Skeletal muscle tissue (tissue), 4 donors: Measurements from ENCODE around the gene TJP3. TPM values are rescaled to one million over a fixed set of nuclear protein-coding genes. Genes with fewer than 3 reads are reported as not detected.

Source experiments
- H3K27ac ChIP-seq: one replicate; pipeline ENCODE4 v1.7.0; 2013; ENCODE audit warnings: mild to moderate bottlenecking, low read depth, low read length, inconsistent platforms
- H3K27me3 ChIP-seq, 3 donors: one replicate each; pipeline ENCODE4 v1.7.0; 2013; ENCODE audit warnings: low read length in 3 of 3; ENCODE audit not compliant: control insufficient read depth in 3 of 3, insufficient read depth in 3 of 3
- H3K36me3 ChIP-seq, 3 donors: one replicate each; pipeline ENCODE4 v1.7.0; 2013; ENCODE audit warnings: low read length in 3 of 3; ENCODE audit not compliant: control insufficient read depth in 3 of 3, insufficient read depth in 3 of 3
- H3K4me1 ChIP-seq, 3 donors: one replicate each; pipeline ENCODE4 v1.7.0; 2013; ENCODE audit warnings: low read length in 3 of 3, mild to moderate bottlenecking in 3 of 3; ENCODE audit not compliant: control insufficient read depth in 3 of 3, insufficient read depth in 3 of 3
- H3K4me3 ChIP-seq, 3 donors: one replicate each; pipeline ENCODE4 v1.7.0; 2013; ENCODE audit warnings: low read length in 3 of 3
- H3K9ac ChIP-seq, 3 donors: one replicate each; pipeline ENCODE4 v1.7.0; 2013; ENCODE audit warnings: low read length in 3 of 3, mild to moderate bottlenecking in 3 of 3, moderate library complexity in 2 of 3, low read depth in 1 of 3
- H3K9me3 ChIP-seq, 3 donors: one replicate each; pipeline ENCODE4 v1.7.0; 2013; ENCODE audit warnings: low read length in 3 of 3; ENCODE audit not compliant: control insufficient read depth in 3 of 3
- total RNA-seq: library from RNA; depleted of rRNA; stranded (reverse); fragments of >200 nt; gene quantifications from one replicate; pipeline ENCODE4 v1.2.3, GENCODE V29; 2014
- donor health status: Osteomylitis.

The TJP3 gene
- total RNA-seq: not detected

GRCh38 chr19:3708207-3708931 lies at the start of gene TJP3:
TSS of gene TJP3 (plus strand) at chr19:3708384. CDS start at chr19:3728433, 20,049 bp downstream.
- no peaks in the 10 kb centered on the region for H3K9me3 ChIP-seq
- H3K4me1 ChIP-seq: peaks cover 4 to 23% (median 13%) of the 10 kb centered on the region in 3 donors
- peaks cover 3 to 17% (median 5%) of the 10 kb centered on the region in 3 donors for H3K27me3 ChIP-seq
- H3K27ac ChIP-seq: no peak within 1 kb of the TSS
- H3K36me3 ChIP-seq: no peaks in the 10 kb centered on the region
- H3K9ac ChIP-seq: peak within 1 kb of the TSS; percentile 6 to 68 (median 12)
- peak within 1 kb of the TSS in 2 of 3 donors; percentile 43 to 54 for H3K4me3 ChIP-seq

GRCh38 chr19:3658870-3659745 lies 49.1 kb upstream of the TJP3 start:
- H3K9ac ChIP-seq: peak overlapping the region in 1 of 3 donors; percentile 16
- H3K9me3 ChIP-seq: no peaks in the 10 kb centered on the region
- peaks cover 30 to 47% (median 32%) of the 10 kb centered on the region in 3 donors for H3K36me3 ChIP-seq

GRCh38 chr19:3659746-3660112 lies 48.5 kb upstream of the TJP3 start:
- Histone ChIP-seq H3K4me1 (peaks cover 7 to 25% (median 17%) of the 10 kb centered on the region in 3 donors), H3K9me3 (no peaks in the 10 kb centered on the region), H3K9ac (no peak overlapping the region), H3K27me3 (no peaks in the 10 kb centered on the region), H3K36me3 (peaks cover 33 to 52% (median 36%) of the 10 kb centered on the region in 3 donors), H3K27ac (no peak overlapping the region), H3K4me3 (no peak overlapping the region)

More at GRCh38 chr19:3658870-3659745, 49.1 kb upstream of the TJP3 start:
- Histone ChIP-seq H3K4me1 (peaks cover 7 to 25% (median 17%) of the 10 kb centered on the region in 3 donors), H3K27me3 (no peaks in the 10 kb centered on the region), H3K27ac (no peak overlapping the region), H3K4me3 (no peak overlapping the region)

- Histone ChIP-seq H3K4me3 (no peak overlapping the region), H3K9ac (peak overlapping the region in 1 of 3 donors; percentile 50), H3K36me3 (peaks cover 33 to 54% (median 36%) of the 10 kb centered on the region in 3 donors), H3K4me1 (peaks cover 7 to 26% (median 17%) of the 10 kb centered on the region in 3 donors), H3K27me3 (no peaks in the 10 kb centered on the region), H3K9me3 (no peaks in the 10 kb centered on the region), H3K27ac (no peak overlapping the region)
These were observed 47.5 kb upstream of the TJP3 start for GRCh38 chr19:3660493-3661219.

GRCh38 chr19:3661284-3662238 lies 46.6 kb upstream of the TJP3 start:
- Histone ChIP-seq H3K9ac (no peak overlapping the region), H3K36me3 (peaks cover 29 to 55% (median 40%) of the 10 kb centered on the region in 3 donors), H3K4me1 (peaks cover 11 to 33% (median 21%) of the 10 kb centered on the region in 3 donors), H3K9me3 (no peaks in the 10 kb centered on the region), H3K4me3 (no peak overlapping the region), H3K27me3 (no peaks in the 10 kb centered on the region), H3K27ac (no peak overlapping the region)

- Histone ChIP-seq H3K27ac (no peak overlapping the region), H3K9me3 (no peaks in the 10 kb centered on the region), H3K4me1 (peaks cover 11 to 29% (median 21%) of the 10 kb centered on the region in 3 donors), H3K27me3 (no peaks in the 10 kb centered on the region), H3K36me3 (peaks cover 18 to 42% (median 29%) of the 10 kb centered on the region in 3 donors), H3K9ac (no peak overlapping the region), H3K4me3 (no peak overlapping the region)
These were observed 44.3 kb upstream of the TJP3 start for GRCh38 chr19:3663838-3664237.

GRCh38 chr19:3664879-3665642 lies 43.1 kb upstream of the TJP3 start:
- H3K9ac ChIP-seq: peak overlapping the region in 1 of 3 donors; percentile 8
- H3K9me3 ChIP-seq: no peaks in the 10 kb centered on the region
- peaks cover 18 to 36% (median 29%) of the 10 kb centered on the region in 3 donors for H3K4me1 ChIP-seq
- no peak overlapping the region for H3K4me3 ChIP-seq
- H3K27ac ChIP-seq: no peak overlapping the region
- H3K36me3 ChIP-seq: peaks cover 18 to 34% (median 29%) of the 10 kb centered on the region in 3 donors
- no peaks in the 10 kb centered on the region for H3K27me3 ChIP-seq

GRCh38 chr19:3665681-3666544 lies 42.3 kb upstream of the TJP3 start:
- H3K36me3 ChIP-seq: peaks cover 18 to 30% (median 25%) of the 10 kb centered on the region in 3 donors
- H3K4me1 ChIP-seq: peaks cover 21 to 37% (median 32%) of the 10 kb centered on the region in 3 donors
- peak overlapping the region in 1 of 3 donors; percentile 40 for H3K9ac ChIP-seq
- no peaks in the 10 kb centered on the region for H3K9me3 ChIP-seq
- no peak overlapping the region for H3K4me3 ChIP-seq
- no peak overlapping the region for H3K27ac ChIP-seq
- H3K27me3 ChIP-seq: no peaks in the 10 kb centered on the region
